ENCODE data around the gene LCMT2.

GRCh38 chr15:43283526-43283925 is 46.8 kb downstream of the LCMT2 start:
- no peak for TF ChIP-seq CTCF (IDR thresholded peaks at IDR 0.05)
- TF ChIP-seq EP300 (IDR thresholded peaks at IDR 0.05) = no peak

All from tibial nerve (tissue), 4 donors.